Measurements from ENCODE around the gene ANKRD11. TPM values are rescaled to one million over a fixed set of nuclear protein-coding genes. Genes with fewer than 3 reads are reported as not detected.

ANKRD11 gene
- total RNA-seq, 1 experiment from 2014 or later = 48.0 TPM

DNA sequence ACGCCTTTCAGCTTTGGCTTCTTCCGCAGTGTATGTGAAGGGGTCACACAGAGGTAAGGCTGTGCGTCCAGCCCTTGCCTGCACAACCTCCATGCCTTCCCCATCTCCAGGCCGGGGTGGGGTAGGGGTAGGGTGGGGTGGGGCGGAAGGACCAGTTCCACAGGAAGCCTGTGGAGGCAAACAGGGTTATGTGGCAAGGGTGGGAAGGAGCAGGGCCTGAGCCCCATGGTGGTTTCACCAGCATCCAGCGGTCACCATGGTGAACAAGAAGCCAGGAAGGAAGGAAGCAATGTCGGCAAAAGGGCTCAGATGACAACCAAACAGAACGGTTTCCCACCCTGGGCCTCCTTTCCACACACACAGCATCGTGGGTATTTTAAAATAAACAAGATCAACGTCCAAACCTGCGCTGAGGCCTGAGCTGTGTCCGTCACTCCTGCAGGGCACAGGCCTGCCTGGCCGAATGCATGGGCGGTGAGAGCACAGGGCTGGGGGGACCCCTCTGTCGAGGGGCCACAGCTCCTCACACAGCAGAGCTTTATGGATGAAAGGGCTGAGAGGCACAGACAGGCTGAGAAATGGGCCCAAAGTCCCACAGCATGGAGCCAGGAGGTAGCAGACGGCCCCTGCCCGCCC is 192.3 kb downstream of the ANKRD11 start:
- peaks cover 31% of the 10 kb centered on the region for H3K36me3 ChIP-seq
- H3K4me1 ChIP-seq (replicated peaks) = peaks cover 20% of the 10 kb centered on the region
- H3K27me3 ChIP-seq (replicated peaks) = no peaks in the 10 kb centered on the region
- H3K9me3 ChIP-seq (replicated peaks) = no peaks in the 10 kb centered on the region
- no peak overlapping the region for H3K27ac ChIP-seq
- no peak for DNase-seq (ENCODE audit: low read depth in 1 of 2, low spot score in 2 of 2)
- H3K4me3 ChIP-seq = no peak overlapping the region

DNA sequence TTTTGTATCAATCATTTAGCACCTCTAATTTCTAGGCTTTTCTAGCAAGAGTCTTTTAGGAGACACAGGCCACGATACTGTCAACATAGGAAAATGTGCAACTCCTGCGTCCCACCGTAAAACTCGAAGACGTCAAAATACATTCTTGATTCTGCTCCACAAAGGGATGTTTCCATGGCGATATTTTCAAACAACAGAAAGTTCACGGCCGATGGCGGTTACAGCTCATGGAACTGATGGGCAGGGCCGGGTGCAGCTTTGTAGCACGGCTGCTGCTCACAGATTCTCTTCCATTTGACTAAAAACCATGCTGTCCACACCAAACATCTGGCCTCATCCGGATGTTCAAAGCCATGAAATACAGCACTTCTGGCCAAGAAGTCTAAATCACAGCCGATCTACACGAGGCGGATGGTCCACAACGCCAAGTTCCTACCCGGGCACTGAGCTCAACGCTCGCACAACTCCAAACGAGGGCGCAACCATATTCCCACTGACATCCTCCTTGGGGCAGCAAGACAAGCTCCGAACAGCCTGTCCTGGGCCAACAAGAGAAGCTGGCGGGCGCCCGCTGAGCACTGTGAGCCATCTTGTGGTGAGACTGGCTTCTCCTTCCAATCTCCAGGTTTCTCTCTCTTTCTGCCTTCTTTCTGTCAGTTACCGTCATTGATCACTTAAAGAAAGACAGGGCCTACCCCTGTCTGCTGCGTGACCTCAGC is 193.0 kb downstream of the ANKRD11 start:
- Histone ChIP-seq H3K9me3 (replicated peaks) (no peaks in the 10 kb centered on the region), H3K27ac (no peak overlapping the region), H3K4me1 (replicated peaks) (peaks cover 13% of the 10 kb centered on the region), H3K4me3 (no peak overlapping the region), H3K36me3 (peaks cover 24% of the 10 kb centered on the region), H3K27me3 (replicated peaks) (no peaks in the 10 kb centered on the region)
- no peak for DNase-seq (ENCODE audit: low read depth in 1 of 2, low spot score in 2 of 2)

DNA sequence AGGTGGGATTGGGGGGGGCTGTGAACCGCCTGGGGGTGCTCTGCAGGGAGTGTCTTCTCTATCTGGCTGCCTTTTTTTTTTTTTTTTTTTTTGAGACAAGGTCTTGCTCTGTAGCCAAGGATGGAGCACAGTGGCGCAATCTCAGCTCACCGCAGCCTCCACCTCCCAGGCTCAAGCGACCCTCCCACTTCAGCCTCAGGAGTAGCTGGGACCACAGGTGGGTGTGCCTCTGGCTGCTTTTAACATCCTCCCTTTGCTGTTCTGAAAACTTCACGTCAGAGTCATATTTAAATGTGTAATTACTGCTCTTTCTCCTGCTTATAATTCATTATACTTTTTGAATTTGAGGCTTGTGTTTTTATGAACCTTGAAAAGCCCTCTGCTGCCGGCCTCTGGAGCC is 194.4 kb downstream of the ANKRD11 start:
- no peak for DNase-seq (ENCODE audit: low read depth in 1 of 2, low spot score in 2 of 2)
- Histone ChIP-seq H3K36me3 (peaks cover 29% of the 10 kb centered on the region), H3K9me3 (replicated peaks) (no peaks in the 10 kb centered on the region), H3K4me1 (replicated peaks) (no peaks in the 10 kb centered on the region), H3K27ac (no peak overlapping the region), H3K27me3 (replicated peaks) (no peaks in the 10 kb centered on the region), H3K4me3 (no peak overlapping the region)

DNA sequence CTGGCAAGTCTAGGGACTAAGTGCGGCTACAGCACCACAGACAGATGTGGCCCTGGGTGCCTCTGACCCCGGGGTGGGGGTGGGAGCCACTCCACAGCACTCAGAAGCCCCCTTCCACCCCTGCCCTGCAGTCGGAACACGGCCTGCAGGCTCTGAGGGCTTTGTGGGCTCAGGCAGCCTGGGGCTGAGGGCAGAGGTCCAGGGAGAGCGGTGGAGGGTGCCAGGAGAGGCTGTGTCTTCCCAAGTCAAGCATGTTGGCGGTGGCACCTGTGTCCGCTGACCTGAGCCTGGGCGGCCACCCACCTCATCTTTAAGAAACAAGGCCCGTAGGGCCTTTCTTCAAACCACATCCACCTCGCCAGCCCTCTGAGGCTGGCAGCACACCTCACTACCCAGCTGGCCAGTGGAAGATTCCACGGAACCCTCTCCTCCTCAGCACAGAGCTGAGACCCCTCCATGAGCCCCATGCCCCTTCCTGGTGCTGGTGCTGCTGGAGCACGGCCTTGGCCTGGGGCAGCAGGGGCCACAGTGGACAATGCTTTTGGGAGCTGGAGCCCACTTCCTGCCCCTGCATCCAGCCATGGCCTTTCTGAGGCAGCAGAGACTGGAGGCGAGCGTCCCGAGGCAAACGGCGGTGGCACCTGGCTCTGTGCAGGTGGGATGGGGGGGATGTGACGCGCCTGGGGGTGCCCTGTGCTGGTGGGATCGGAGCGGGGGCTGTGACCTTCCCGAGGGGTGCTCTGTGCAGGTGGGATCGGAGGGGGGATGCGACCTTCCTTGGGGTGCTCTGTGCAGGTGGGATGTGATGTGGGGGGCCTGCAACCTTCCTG is 195.1 kb downstream of the ANKRD11 start:
- H3K36me3 ChIP-seq = peaks cover 29% of the 10 kb centered on the region
- no peak overlapping the region for H3K4me3 ChIP-seq
- no peak overlapping the region for H3K27ac ChIP-seq
- DNase-seq (ENCODE audit: low read depth in 1 of 2, low spot score in 2 of 2) = no peak
- no peaks in the 10 kb centered on the region for H3K9me3 ChIP-seq (replicated peaks)
- H3K4me1 ChIP-seq (replicated peaks) = no peaks in the 10 kb centered on the region
- H3K27me3 ChIP-seq (replicated peaks) = no peaks in the 10 kb centered on the region

DNA sequence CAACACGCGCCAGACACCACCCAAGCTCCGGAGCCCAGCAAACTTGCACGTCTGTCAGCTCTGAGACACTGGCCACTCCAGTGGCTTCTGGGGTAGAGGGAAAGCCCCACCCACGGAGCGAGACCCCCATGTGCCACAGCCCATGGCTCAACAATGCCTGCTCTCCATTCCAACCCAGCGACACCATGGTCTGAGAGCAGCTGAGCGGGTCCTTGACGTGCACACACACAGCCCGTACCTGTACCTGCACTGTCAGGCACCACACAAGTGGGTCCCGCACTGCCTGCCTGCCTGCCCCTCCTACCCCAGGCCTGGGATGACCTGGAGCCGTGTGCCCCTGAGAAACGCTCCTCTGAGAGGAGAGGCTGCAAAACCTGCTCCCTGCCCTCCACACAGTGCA is 195.9 kb downstream of the ANKRD11 start:
- DNase-seq (ENCODE audit: low read depth in 1 of 2, low spot score in 2 of 2) = no peak
- Histone ChIP-seq H3K27me3 (replicated peaks) (no peaks in the 10 kb centered on the region), H3K4me1 (replicated peaks) (no peaks in the 10 kb centered on the region), H3K27ac (no peak overlapping the region), H3K36me3 (peaks cover 30% of the 10 kb centered on the region), H3K9me3 (replicated peaks) (no peaks in the 10 kb centered on the region), H3K4me3 (no peak overlapping the region)

DNA sequence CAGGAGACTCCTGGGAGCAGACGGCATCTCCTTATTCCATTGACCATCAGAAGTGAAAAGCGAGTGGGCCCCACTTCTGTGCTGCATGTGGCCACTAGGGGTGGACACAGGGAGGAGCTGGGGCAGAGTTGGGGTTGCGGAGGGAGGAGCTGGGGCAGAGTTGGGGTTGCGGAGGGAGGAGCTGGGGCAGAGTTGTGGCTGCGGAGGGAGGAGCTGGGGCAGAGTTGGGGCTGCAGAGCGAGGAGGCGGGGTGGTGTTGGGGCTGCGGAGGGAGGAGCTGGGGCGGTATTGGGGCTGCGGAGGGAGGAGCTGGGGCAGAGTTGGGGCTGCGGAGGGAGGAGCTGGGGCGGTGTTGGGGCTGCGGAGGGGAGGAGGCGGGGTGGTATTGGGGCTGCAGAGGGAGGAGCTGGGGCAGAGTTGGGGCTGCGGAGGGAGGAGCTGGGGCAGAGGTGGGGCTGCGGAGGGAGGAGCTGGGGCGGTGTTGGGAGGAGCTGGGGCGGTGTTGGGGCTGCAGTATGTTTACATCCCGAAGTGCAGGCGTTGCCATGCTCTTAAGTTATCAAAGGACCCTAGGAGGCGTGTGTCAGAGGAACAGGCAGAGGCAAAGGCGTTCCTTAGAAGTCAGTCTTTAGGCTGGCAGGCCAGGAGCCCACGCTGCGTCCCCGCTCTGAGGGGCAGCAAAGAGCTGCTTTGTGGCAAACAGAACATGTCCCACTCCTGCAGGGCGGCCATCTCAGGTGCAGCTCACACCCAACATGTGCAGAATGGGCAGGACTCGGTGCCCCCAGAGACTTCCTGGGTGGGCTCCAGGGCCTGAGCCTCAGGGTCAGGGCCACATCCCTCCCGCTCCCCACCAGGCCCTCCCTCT is 196.9 kb downstream of the ANKRD11 start:
- no peak overlapping the region for H3K27ac ChIP-seq
- H3K9me3 ChIP-seq (replicated peaks) = no peaks in the 10 kb centered on the region
- no peak for DNase-seq (ENCODE audit: low read depth in 1 of 2, low spot score in 2 of 2)
- H3K36me3 ChIP-seq = peaks cover 34% of the 10 kb centered on the region
- no peaks in the 10 kb centered on the region for H3K27me3 ChIP-seq (replicated peaks)
- no peaks in the 10 kb centered on the region for H3K4me1 ChIP-seq (replicated peaks)
- H3K4me3 ChIP-seq = no peak overlapping the region

DNA sequence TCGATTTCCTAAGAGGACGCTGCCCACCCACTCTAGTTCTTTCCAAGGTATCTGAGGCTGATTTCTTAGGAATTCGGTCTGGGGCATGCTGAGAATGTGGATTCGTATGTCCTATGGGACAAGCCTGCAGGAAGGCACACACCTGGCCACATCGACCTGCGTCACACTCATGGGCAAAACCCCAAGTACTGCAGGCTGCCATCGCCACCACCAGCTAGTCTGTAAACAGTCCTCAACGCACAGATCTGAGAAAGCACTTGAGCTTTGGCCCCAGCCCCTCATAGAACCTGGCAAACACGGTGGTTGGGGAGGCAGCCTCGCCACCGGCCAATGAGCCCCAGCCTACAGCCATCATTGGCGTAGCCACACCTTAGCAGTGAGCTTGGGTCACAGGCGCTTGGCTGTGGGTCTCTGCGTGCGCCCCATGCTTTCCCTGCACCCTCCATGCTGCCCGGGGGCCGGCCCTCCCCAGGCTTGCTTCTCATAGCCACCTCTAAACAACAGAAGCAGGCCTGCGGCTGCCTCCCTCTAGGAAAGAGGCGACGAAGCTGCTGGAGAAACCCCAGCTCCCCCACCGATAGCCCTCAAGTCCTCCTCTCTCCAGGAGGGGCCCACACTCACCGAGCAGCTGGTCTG is 197.8 kb downstream of the ANKRD11 start:
- DNase-seq (ENCODE audit: low read depth in 1 of 2, low spot score in 2 of 2) = no peak
- Histone ChIP-seq H3K27ac (no peak overlapping the region), H3K36me3 (peaks cover 37% of the 10 kb centered on the region), H3K9me3 (replicated peaks) (no peaks in the 10 kb centered on the region), H3K27me3 (replicated peaks) (no peaks in the 10 kb centered on the region), H3K4me3 (no peak overlapping the region), H3K4me1 (replicated peaks) (no peaks in the 10 kb centered on the region)

DNA sequence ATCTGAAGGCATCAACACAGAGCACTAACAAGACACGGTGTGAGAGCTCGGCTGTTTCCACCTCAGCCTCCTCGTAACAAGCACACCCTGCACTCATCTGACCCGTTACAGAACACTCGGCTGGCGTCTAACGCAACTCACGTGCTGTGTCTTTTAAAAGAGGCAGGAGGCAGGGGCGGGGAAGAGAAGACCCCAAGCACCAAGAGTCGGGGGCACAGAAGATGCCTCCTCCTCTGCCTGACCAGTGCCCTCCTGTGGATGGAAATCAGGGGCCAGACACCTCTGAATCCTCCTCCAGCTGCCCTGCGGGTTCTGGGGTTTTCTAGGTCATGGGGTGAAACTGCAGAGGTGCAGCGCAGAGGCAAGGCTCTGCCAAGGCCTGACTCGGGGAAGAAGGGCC is 198.6 kb downstream of the ANKRD11 start:
- DNase-seq (ENCODE audit: low read depth in 1 of 2, low spot score in 2 of 2) = no peak
- no peaks in the 10 kb centered on the region for H3K4me1 ChIP-seq (replicated peaks)
- H3K9me3 ChIP-seq (replicated peaks) = no peaks in the 10 kb centered on the region
- H3K36me3 ChIP-seq = peaks cover 42% of the 10 kb centered on the region
- no peak overlapping the region for H3K27ac ChIP-seq
- H3K4me3 ChIP-seq = no peak overlapping the region
- H3K27me3 ChIP-seq (replicated peaks) = no peaks in the 10 kb centered on the region

DNA sequence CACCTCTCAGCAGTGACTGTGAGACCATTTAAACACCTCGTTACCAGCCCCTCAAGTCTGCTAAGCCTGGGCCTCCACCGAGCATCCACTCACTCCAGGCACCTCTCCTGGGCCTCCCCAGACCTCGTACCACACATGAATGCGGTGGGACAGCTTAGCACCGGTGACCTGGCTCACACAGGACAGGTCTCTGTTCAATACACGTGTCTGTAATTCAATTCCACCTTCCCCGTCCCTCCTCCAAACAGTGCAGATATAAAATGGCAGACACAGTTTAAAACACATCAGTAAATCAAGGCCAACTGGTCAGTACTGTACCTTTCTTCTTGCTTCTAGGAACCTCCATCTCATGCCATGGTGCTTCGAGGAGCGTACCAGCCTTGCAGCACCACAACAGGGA is 199.0 kb downstream of the ANKRD11 start:
- Histone ChIP-seq H3K27me3 (replicated peaks) (no peaks in the 10 kb centered on the region), H3K4me1 (replicated peaks) (no peaks in the 10 kb centered on the region), H3K27ac (no peak overlapping the region), H3K4me3 (no peak overlapping the region), H3K36me3 (peaks cover 46% of the 10 kb centered on the region), H3K9me3 (replicated peaks) (no peaks in the 10 kb centered on the region)
- no peak for DNase-seq (ENCODE audit: low read depth in 1 of 2, low spot score in 2 of 2)

DNA sequence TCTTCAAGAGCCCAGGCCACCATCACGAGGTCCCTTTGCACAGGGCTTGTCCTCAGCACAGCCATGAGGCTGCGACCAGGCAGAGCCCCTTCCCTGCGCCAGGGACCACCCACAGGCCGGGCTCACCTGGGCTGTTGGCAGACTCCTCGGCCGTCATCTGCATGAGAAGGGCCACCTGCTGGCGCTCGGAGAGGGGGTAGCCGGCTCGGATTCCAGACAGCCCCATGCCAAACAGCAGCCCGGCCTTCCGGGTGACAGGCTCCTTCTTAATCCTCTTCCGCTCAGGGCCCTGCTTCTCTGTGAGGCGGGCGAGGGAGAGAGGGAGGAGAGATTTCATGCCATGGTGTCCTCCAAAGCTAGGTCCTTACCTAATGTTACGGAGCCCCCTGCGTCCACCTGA is 199.5 kb downstream of the ANKRD11 start:
- H3K4me1 ChIP-seq (replicated peaks) = no peaks in the 10 kb centered on the region
- no peak overlapping the region for H3K27ac ChIP-seq
- peaks cover 48% of the 10 kb centered on the region for H3K36me3 ChIP-seq
- no peaks in the 10 kb centered on the region for H3K27me3 ChIP-seq (replicated peaks)
- no peak for DNase-seq (ENCODE audit: low read depth in 1 of 2, low spot score in 2 of 2)
- H3K4me3 ChIP-seq = no peak overlapping the region
- H3K9me3 ChIP-seq (replicated peaks) = no peaks in the 10 kb centered on the region

DNA sequence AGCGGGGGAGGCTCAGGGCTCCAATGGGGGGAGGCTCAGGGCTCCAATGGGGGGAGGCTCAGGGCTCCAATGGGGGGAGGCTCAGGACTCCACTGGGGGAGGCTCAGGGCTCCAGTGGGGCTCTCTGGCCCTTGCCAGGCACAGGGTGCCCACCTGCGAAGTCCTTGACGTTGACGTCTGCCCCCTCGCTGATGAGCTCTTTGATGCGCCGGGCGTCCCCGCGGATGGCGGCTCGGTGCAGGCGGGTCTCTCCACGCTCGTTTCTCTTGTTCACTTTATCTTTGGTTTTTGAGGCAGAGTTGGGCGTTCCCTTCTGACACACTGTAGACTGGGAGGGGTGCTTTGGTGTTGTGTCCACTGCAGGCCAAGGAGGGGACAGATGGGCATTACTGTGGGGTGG is 199.9 kb downstream of the ANKRD11 start:
- Histone ChIP-seq H3K4me3 (no peak overlapping the region), H3K27me3 (replicated peaks) (no peaks in the 10 kb centered on the region), H3K27ac (no peak overlapping the region), H3K9me3 (replicated peaks) (no peaks in the 10 kb centered on the region), H3K36me3 (peaks cover 52% of the 10 kb centered on the region), H3K4me1 (replicated peaks) (no peaks in the 10 kb centered on the region)
- DNase-seq (ENCODE audit: low read depth in 1 of 2, low spot score in 2 of 2) = no peak

DNA sequence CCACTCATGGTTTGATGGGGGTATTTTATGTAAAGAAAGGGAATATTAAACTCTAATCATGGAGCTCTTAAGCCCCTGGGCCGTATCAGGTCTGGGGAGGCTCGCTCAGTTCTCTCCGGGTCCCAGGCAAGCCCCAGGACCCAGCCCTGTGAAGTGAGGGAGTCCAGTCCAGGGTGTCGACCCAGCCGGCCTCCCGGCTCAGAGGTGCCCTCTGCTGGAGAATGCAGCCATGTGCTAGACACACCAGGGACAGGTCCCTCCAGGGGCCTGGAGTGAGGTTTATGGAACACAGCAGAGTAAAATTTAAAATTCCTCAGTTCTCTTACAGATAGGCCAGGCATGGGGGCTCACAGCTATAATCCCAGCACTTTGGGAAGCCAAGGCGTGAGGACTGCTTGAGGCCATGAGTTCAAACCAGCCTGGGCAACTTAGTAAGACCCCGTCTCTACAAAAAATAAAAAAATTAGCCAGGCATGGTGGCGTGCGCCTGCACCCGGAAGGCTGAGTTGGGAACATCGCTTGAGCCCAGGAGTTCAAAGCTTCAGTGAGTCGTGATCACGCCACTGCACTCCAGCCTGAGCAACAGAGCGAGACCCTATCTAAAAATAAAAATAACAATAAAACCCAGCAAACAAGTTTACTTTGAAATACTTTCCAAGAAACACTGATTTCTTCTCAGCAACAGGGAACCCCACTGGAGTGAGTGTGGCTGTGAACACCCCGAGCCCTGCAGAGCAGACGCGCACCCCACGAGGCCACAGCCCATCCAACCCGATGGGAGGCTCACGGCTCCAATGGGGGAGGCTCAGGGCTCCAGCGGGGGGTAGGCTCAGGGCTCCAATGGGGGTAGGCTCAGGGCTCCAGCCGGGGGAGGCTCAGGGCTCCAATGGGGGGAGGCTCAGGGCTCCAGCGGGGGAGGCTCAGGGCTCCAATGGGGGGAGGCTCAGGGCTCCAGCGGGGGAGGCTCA is 200.6 kb downstream of the ANKRD11 start:
- Histone ChIP-seq H3K27ac (no peak overlapping the region), H3K9me3 (replicated peaks) (no peaks in the 10 kb centered on the region), H3K27me3 (replicated peaks) (no peaks in the 10 kb centered on the region), H3K4me3 (no peak overlapping the region), H3K4me1 (replicated peaks) (no peaks in the 10 kb centered on the region), H3K36me3 (peaks cover 60% of the 10 kb centered on the region)
- DNase-seq (ENCODE audit: low read depth in 1 of 2, low spot score in 2 of 2) = peak; percentile 52 to 84

All from SJSA1 (cell line).